Fibroblast of skin of right biceps (primary cell): ENCODE data around the gene WDCP.

Experiments
- DNase-seq: peaks from one replicate; pipeline ENCODE4 v3.0.0-alpha.2; 2013

Gene WDCP

DNA sequence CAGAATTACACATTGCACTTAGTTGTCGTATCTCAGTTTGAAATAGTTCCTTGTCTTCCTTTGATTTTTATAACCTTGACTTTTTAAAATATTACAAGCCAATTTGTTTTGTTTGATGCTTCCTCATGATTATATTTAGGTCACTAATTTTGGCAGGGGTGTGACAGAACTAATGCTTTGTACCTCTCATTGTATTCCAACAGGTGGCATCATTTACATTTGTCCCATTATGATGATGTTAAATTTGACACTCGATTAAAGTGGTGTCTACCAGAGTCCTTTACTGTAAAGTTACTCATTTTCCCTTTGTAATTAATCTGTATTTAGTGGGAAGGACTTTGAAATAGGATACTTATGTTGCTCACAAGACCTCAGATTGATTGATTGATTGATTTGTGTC lies 58.8 kb downstream of the WDCP start:
- peak; percentile 9 for DNase-seq
